H1 (cell line): ENCODE data around the gene PLCB1. TPM values are rescaled to one million over a fixed set of nuclear protein-coding genes. Genes with fewer than 3 reads are reported as not detected.

Source experiments
- CTCF ChIA-PET: fragments of 300-600 bp; sonication (Branson Sonifier 250); formaldehyde crosslinking; loops from one replicate; lab custom pipeline; 2021; ENCODE audit not compliant: partially characterized antibody; lab: Charles Lee
- POLR2A ChIA-PET: fragments of 300-600 bp; sonication (Branson Sonifier 250); formaldehyde crosslinking; loops from one replicate; lab custom pipeline; 2021; ENCODE audit warnings: inconsistent platforms; ENCODE audit not compliant: partially characterized antibody; lab: Charles Lee
- DNase-seq, 2 experiments: peaks; one replicate each; pipeline versions ENCODE4 v3.0.0 to v3.0.0-alpha.2; 2010 to 2022; ENCODE audit warnings: low spot score in 2 of 2, low read depth in 1 of 2, mixed read lengths in 1 of 2
- FAIRE-seq: peaks from 2 replicates; lab custom pipeline; 2011; peaks lifted over from hg19 to GRCh38; lab: Jason Lieb, UNC
- H2AFZ ChIP-seq: 2 replicates; pipeline ENCODE4 v1.8.1; 2012; ENCODE audit warnings: low read length, inconsistent platforms
- H2AK5ac ChIP-seq: 2 replicates; pipeline ENCODE4 v1.6.1; 2013; ENCODE audit warnings: low read depth, low read length
- H2BK120ac ChIP-seq: replicated peaks from 2 replicates; pipeline ENCODE3; 2013; ENCODE audit warnings: low read depth, low read length, inconsistent platforms
- H2BK12ac ChIP-seq: 2 replicates; pipeline ENCODE4 v1.6.1; 2013; ENCODE audit warnings: low read depth, low read length
- H2BK15ac ChIP-seq: 2 replicates; pipeline ENCODE4 v1.6.1; 2013; ENCODE audit warnings: low read length
- H2BK20ac ChIP-seq: 2 replicates; pipeline ENCODE4 v1.6.1; 2013; ENCODE audit warnings: low read length
- H2BK5ac ChIP-seq: 2 replicates; pipeline ENCODE4 v1.6.1; 2013; ENCODE audit warnings: low read depth, low read length
- H3K14ac ChIP-seq: 2 replicates; pipeline ENCODE4 v1.6.1; 2013; ENCODE audit warnings: inconsistent platforms; ENCODE audit not compliant: insufficient read length
- H3K18ac ChIP-seq: 2 replicates; pipeline ENCODE4 v1.6.1; 2013; ENCODE audit warnings: low read length; ENCODE audit errors: extremely low read depth
- H3K23ac ChIP-seq: 2 replicates; pipeline ENCODE4 v1.6.1; 2013; ENCODE audit warnings: inconsistent platforms; ENCODE audit not compliant: insufficient read length
- H3K23me2 ChIP-seq: 2 replicates; pipeline ENCODE4 v1.6.1; 2013; ENCODE audit warnings: low read depth, low read length
- H3K27ac ChIP-seq: 2 replicates; pipeline ENCODE4 v1.6.1; 2011; ENCODE audit warnings: low read depth, low read length, inconsistent platforms
- H3K27me3 ChIP-seq, 4 experiments: replicated peaks in 1 of 4; 1 replicate in 1 of 4; 2 replicates in 3 of 4; pipeline versions ENCODE4 v1.6.1 to v1.8.1; 2011 to 2013; ENCODE audit warnings: low read length in 3 of 4, mild to moderate bottlenecking in 3 of 4, inconsistent platforms in 2 of 4, mixed read lengths in 2 of 4, moderate library complexity in 1 of 4; ENCODE audit not compliant: control insufficient read depth in 3 of 4, insufficient read depth in 3 of 4; ENCODE audit errors: extremely low read depth in 1 of 4
- H3K36me3 ChIP-seq, 4 experiments: 2 replicates each; pipeline versions ENCODE4 v1.6.1 to v1.8.1; 2011 to 2013; ENCODE audit warnings: mild to moderate bottlenecking in 4 of 4, low read length in 3 of 4, moderate library complexity in 2 of 4, control low read depth in 1 of 4, inconsistent platforms in 1 of 4; ENCODE audit not compliant: insufficient read depth in 4 of 4, control insufficient read depth in 2 of 4
- H3K4ac ChIP-seq: replicated peaks from 2 replicates; pipeline ENCODE3; 2013; ENCODE audit warnings: low read length, low read depth, mixed read lengths, inconsistent platforms; ENCODE audit not compliant: insufficient read length
- H3K4me1 ChIP-seq, 4 experiments: replicated peaks in 1 of 4; 1 replicate in 1 of 4; 2 replicates in 3 of 4; pipeline versions ENCODE4 v1.6.1 to v1.8.1; 2011 to 2013; ENCODE audit warnings: low read length in 3 of 4, inconsistent platforms in 2 of 4, mixed read lengths in 1 of 4; ENCODE audit not compliant: insufficient read depth in 4 of 4, control insufficient read depth in 3 of 4
- H3K4me2 ChIP-seq, 2 experiments: 2 replicates each; pipeline versions ENCODE4 v1.6.1 to v1.8.1; 2011 to 2013; ENCODE audit warnings: low read depth in 2 of 2, low read length in 2 of 2, control low read depth in 1 of 2, inconsistent platforms in 1 of 2, mild to moderate bottlenecking in 1 of 2; ENCODE audit not compliant: insufficient read depth in 1 of 2
- H3K4me3 ChIP-seq, 4 experiments: fragments of 200-600, 300-600 bp in 1 of 4; sonication (generic), shearing (Covaris generic), sonication (Bioruptor Twin) in 1 of 4; 2 replicates each; pipeline versions ENCODE4 v1.5.1 to v1.8.1; 2011 to 2016; ENCODE audit warnings: low read length in 4 of 4, low read depth in 3 of 4, control low read depth in 2 of 4, inconsistent platforms in 2 of 4, mild to moderate bottlenecking in 2 of 4, mixed read lengths in 1 of 4, moderate library complexity in 1 of 4; ENCODE audit not compliant: insufficient read depth in 2 of 4; ENCODE audit errors: extremely low read depth in 1 of 4
- H3K56ac ChIP-seq: replicated peaks from 2 replicates; pipeline ENCODE3; 2013; ENCODE audit warnings: low read depth, mild to moderate bottlenecking, mixed read lengths, low read length, inconsistent platforms; ENCODE audit not compliant: insufficient read length
- H3K79me1 ChIP-seq: 2 replicates; pipeline ENCODE4 v1.6.1; 2013; ENCODE audit warnings: low read depth, low read length, control low read depth
- H3K79me2 ChIP-seq, 2 experiments: 2 replicates each; pipeline versions ENCODE4 v1.6.1 to v1.8.1; 2012 to 2013; ENCODE audit warnings: low read length in 2 of 2, mild to moderate bottlenecking in 2 of 2, inconsistent platforms in 1 of 2; ENCODE audit not compliant: insufficient read depth in 2 of 2, control insufficient read depth in 1 of 2
- H3K9ac ChIP-seq, 4 experiments: replicated peaks in 1 of 4; 1 replicate in 1 of 4; 2 replicates in 3 of 4; pipeline versions ENCODE4 v1.6.1 to v1.8.1; 2011 to 2013; ENCODE audit warnings: low read depth in 3 of 4, low read length in 3 of 4, control low read depth in 2 of 4, mild to moderate bottlenecking in 2 of 4, moderate library complexity in 2 of 4, inconsistent platforms in 1 of 4; ENCODE audit errors: extremely low read depth in 1 of 4
- H3K9me3 ChIP-seq, 2 experiments: 2 replicates each; pipeline versions ENCODE4 v1.6.1 to v1.8.1; 2012 to 2013; ENCODE audit warnings: mild to moderate bottlenecking in 2 of 2, moderate library complexity in 2 of 2, control low read depth in 1 of 2, inconsistent platforms in 1 of 2, low read depth in 1 of 2, low read length in 1 of 2, mixed read lengths in 1 of 2; ENCODE audit not compliant: insufficient read depth in 2 of 2
- H4K20me1 ChIP-seq, 2 experiments: replicated peaks in 1 of 2; 2 replicates each; pipeline versions ENCODE3 to v1.8.1; 2011 to 2013; ENCODE audit warnings: inconsistent platforms in 2 of 2, low read length in 2 of 2, mild to moderate bottlenecking in 1 of 2; ENCODE audit not compliant: insufficient read depth in 2 of 2, control insufficient read depth in 1 of 2
- H4K5ac ChIP-seq: 2 replicates; pipeline ENCODE4 v1.6.1; 2013; ENCODE audit warnings: low read length, low read depth, mixed read lengths, inconsistent platforms; ENCODE audit not compliant: insufficient read length
- H4K8ac ChIP-seq: 2 replicates; pipeline ENCODE4 v1.8.0; 2013; ENCODE audit warnings: mild to moderate bottlenecking, moderate library complexity, low read length, inconsistent platforms; ENCODE audit not compliant: insufficient read depth; ENCODE audit errors: extremely low read depth
- H4K91ac ChIP-seq: replicated peaks from 2 replicates; pipeline ENCODE3; 2013; ENCODE audit warnings: low read length, mixed read lengths, inconsistent platforms; ENCODE audit not compliant: insufficient read length
- BRCA1 ChIP-seq: IDR thresholded peaks from 2 replicates; pipeline ENCODE4 v1.6.1; 2012; ENCODE audit warnings: low read depth, low read length, improper control_type of control experiment
- RXRA ChIP-seq: IDR thresholded peaks from 2 replicates; pipeline ENCODE4 v1.6.1; 2011; ENCODE audit warnings: low read depth, mild to moderate bottlenecking, low read length, moderate library complexity; ENCODE audit not compliant: insufficient read depth
- WGBS, 2 experiments: shearing (Covaris generic) in 1 of 2; methylation state at CpG; one replicate each; pipeline versions ENCODE4 v1.1.6 to v1.1.7; 2013 to 2015; ENCODE audit warnings: low lambda C conversion rate in 2 of 2, mixed read lengths in 2 of 2, inconsistent platforms in 1 of 2, low coverage in 1 of 2, missing lambda C conversion rate in 1 of 2; ENCODE audit not compliant: insufficient replicate concordance in 2 of 2, insufficient coverage in 1 of 2, insufficient read length in 1 of 2; ENCODE audit errors: extremely low coverage in 1 of 2, missing lambda C conversion rate in 1 of 2; 5-methylcytosine and 5-hydroxymethylcytosine counted together
- polyA plus RNA-seq, 7 experiments: library from polyadenylated mRNA; depleted of rRNA in 3 of 7; stranded (reverse) in 5 of 7; unstranded in 2 of 7; fragments of >200 nt in 5 of 7; fragments of 200-250 nt in 2 of 7; gene quantifications; 1 replicate in 5 of 7; 2 replicates in 1 of 7; 4 replicates in 1 of 7; pipeline versions ENCODE4 v1.2.1 to v1.2.3, GENCODE V29; 2011 to 2013; ENCODE audit warnings: missing spikeins in 2 of 7, mixed read lengths in 2 of 7
- total RNA-seq: library from RNA; stranded (reverse); fragmentation: NEBNext Ultra II Directional; extraction: Animal tissue kit (Norgen Biotek cat#: 25700); gene quantifications from 2 replicates; pipeline ENCODE4 v1.2.1, GENCODE V29; 2021

Gene PLCB1
- total and polyA plus RNA-seq, 2 of the 8 experiments (the other 6 are each of a cell fraction or from before 2014, with no cell fraction given): 2.6 to 9.1 TPM

- Histone ChIP-seq H3K9ac (no peak overlapping the region), H4K20me1 (no peaks in the 10 kb centered on the region), H3K23ac (no peak overlapping the region), H3K27ac (no peak overlapping the region), H2BK12ac (no peak overlapping the region), H2BK5ac (no peak overlapping the region), H2BK20ac (no peak overlapping the region), H3K14ac (no peak overlapping the region), H3K27me3 (no peaks in the 10 kb centered on the region), H3K18ac (no peak overlapping the region), H3K4ac (no peak overlapping the region), H3K56ac (no peak overlapping the region), H3K4me3 (no peak overlapping the region), H4K91ac (no peak overlapping the region), H3K79me2 (no peaks in the 10 kb centered on the region), H2AFZ (no peak overlapping the region), H2BK120ac (no peak overlapping the region), H2AK5ac (no peak overlapping the region), H3K36me3 (no peaks in the 10 kb centered on the region), H3K9me3 (no peaks in the 10 kb centered on the region), H4K8ac (no peak overlapping the region), H4K5ac (no peak overlapping the region), H3K23me2 (no peaks in the 10 kb centered on the region), H3K79me1 (no peaks in the 10 kb centered on the region), H2BK15ac (no peak overlapping the region), H3K4me1 (no peaks in the 10 kb centered on the region), H3K4me2 (no peak overlapping the region)
- POLR2A ChIA-PET: no interaction called here
- no peak for FAIRE-seq
- WGBS, 2 experiments: 88% methylated on average over 3 of the region's 3 CpGs; no CpG with 5 or more reads in 1 of the 2 experiments
- CTCF ChIA-PET: interaction anchor here (0.5 to 1.1 kb wide), 3 partner anchors 46 to 1681 kb away, joined by 3 to 4 read pairs (median 3); no protein-coding TSS in a partner anchor
- no peak for TF ChIP-seq RXRA
- TF ChIP-seq BRCA1: no peak
- no peak for DNase-seq
Measured at GRCh38 chr20:8447262-8448120, 315.4 kb downstream of the PLCB1 start.
